Measurements from ENCODE around the gene SMIM23.

Gene SMIM23

DNA sequence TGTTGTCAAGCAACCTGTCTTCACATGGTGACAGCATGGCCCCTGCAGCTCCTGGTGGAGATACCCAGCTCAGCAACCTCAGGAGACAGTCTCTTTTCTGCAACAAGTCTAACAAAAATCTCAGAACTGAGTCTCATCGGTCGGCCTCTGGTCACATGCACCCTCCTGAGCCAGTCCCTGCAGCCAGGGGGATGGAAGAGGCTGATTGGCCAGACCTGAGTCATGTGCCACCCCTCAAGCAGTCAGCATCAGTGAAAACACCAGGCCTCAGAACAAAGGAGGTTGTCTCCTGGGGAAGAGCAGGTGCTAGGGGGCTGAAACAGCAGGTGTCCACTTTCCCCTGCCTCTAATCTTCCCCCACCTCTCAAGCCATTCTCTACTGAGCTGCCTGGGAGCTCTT is 54.4 kb downstream of the SMIM23 start:
- TF ChIP-seq, protein P1, sequence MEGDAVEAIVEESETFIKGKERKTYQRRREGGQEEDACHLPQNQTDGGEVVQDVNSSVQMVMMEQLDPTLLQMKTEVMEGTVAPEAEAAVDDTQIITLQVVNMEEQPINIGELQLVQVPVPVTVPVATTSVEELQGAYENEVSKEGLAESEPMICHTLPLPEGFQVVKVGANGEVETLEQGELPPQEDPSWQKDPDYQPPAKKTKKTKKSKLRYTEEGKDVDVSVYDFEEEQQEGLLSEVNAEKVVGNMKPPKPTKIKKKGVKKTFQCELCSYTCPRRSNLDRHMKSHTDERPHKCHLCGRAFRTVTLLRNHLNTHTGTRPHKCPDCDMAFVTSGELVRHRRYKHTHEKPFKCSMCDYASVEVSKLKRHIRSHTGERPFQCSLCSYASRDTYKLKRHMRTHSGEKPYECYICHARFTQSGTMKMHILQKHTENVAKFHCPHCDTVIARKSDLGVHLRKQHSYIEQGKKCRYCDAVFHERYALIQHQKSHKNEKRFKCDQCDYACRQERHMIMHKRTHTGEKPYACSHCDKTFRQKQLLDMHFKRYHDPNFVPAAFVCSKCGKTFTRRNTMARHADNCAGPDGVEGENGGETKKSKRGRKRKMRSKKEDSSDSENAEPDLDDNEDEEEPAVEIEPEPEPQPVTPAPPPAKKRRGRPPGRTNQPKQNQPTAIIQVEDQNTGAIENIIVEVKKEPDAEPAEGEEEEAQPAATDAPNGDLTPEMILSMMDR (IDR thresholded peaks at IDR 0.05; ENCODE audit: borderline replicate concordance, control extremely low read depth, extremely low read depth, insufficient read depth, missing control alignments) = no peak
- DNase-seq (ENCODE audit: low spot score) = no peak
- in situ Hi-C loops (cut with MboI; ENCODE audit: low sequenced_read_pairs, unreplicated experiment) = no loop called here
